GM21737 (cell line): ENCODE results near the gene OOSP2.
"Not testable (repeated sequence)": the region's sequence is repeated elsewhere in the genome, so short reads cannot be mapped to it uniquely, and the experiment has no call there.

Source experiments
- ATAC-seq: cut with Tn5 transposase; IDR thresholded peaks from one replicate; pipeline ENCODE4 v1.9.1; 2021; ENCODE audit warnings: mild to moderate bottlenecking, moderate library complexity; ENCODE audit not compliant: unreplicated experiment

The OOSP2 gene

GRCh38 chr11:60040109-60040508 is at the start of gene OOSP2:
Gene OOSP2, plus strand, starts transcription at chr11:60040409. Its CDS starts 51 bp downstream, at chr11:60040460.
- ATAC-seq, result no peak

GRCh38 chr11:59990421-59990820 is 49.8 kb upstream of the OOSP2 start:
- ATAC-seq, result no peak

DNA sequence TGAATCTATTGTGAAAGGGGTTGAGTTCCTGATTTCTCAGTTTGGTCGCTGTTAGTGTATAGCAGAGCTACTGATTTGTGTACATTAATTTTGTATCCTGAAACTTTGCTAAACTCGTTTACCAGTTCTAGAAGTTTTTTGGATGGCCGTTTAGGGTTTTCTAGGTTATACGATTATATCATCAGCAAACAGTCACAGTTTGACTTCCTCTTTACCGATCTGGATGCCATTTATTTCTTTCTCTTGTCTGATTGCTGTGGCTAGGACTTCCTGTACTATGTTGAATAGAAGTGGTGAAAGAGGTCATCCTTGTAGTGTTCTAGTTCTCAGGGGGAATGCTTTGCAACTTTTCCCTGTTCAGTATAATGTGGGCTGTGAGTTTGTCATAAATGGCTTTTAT is 47.8 kb upstream of the OOSP2 start:
- no peak for ATAC-seq

DNA sequence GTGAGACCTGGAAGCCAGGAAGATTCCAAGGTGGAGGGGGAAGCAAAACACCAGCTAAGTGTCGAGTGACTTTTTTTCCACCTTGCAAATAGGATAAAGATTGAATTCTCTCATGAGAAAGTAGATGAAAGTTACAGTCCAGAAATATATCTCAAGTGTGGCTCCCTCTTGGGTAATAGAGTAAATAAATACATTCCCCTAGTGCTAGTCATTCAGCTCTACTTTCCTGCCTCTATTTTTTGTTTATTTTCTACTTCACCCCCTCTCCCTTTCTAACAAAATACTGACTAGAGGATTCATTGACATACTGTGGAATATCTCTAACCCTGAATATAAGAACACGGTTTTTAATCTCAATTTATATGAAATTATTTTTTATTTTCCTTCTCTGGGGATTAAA is 42.4 kb upstream of the OOSP2 start:
- no peak for ATAC-seq

DNA sequence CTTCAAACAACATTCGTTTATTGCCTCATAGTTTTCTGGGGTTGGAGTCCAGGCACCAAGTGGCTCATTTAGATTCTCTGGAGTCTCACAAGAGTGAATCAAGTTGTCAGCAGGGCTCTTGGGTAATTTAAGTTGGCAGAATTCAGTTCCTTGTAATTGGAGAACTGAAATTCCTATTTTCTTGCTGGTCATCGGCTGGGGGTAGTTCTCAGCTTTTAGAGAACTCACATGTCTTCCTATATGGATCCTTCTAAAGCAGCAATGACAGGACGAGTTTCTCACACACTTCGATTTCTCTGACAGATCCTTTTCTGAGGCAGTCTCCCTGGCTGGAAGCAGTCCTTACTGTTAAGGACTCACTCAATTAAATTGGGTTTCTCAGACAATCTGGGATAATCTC is 40.5 kb upstream of the OOSP2 start:
- ATAC-seq, result no peak

DNA sequence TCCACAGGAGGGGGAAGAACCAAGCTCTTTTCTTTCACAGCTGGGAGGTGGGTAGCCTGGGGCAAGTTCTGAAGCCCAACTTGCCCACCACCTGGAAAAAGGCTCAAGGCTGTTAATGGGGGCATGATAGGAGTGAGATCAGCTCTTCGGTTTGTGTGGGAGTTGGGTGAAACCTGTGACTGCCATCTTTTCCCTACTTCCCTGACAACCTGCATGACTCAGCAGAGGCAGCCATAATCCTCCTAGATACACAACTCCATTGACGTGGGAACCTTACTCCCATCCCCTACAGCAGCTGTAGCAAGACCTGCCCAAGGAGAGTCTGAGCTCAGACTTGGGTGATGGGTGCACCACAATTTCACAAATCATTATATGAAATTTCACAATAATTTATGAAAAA is 36.5 kb upstream of the OOSP2 start:
- no peak for ATAC-seq

DNA sequence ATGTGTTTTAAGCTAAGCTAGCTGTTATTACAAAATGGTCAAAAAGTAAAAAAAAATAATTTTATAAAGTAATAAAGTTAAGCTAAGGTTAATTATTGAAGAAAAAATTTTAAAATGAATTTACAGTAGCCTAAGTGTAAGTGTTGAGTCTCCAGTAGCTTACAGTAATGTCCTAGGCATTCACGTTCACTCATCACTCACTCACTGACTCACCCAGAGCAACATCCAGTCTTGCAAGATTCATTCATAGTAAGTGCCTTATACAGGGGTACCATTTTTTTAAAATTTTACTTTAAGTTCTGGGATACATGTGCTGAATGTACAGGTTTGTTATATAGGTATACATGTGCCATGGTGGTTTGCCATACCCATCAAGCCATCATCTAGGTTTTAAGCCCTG is 34.8 kb upstream of the OOSP2 start:
- ATAC-seq, result no peak

DNA sequence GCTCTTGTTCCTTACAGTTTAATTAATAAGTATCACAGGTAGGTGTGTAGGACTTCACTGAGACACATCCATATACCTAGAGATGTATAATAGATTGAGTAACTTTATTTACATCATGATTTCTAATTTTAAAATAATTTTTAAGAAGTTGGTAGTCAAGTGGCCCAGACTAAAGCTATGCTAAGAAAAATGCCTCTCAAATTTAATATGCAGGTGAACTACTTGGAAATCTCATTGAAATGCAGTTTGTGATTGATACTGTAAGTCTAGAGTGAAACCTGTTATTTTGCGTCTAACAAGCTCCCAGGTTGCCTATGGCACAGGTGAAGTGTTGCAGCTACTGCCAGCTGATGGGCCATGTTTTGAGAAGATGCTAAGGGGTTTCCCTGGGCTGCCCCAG is 23.3 kb upstream of the OOSP2 start, which contains the start of gene OOSP4B:
Gene OOSP4B, plus strand, starts transcription at position 301 of the 400 bp plus-strand sequence.
- no peak for ATAC-seq

DNA sequence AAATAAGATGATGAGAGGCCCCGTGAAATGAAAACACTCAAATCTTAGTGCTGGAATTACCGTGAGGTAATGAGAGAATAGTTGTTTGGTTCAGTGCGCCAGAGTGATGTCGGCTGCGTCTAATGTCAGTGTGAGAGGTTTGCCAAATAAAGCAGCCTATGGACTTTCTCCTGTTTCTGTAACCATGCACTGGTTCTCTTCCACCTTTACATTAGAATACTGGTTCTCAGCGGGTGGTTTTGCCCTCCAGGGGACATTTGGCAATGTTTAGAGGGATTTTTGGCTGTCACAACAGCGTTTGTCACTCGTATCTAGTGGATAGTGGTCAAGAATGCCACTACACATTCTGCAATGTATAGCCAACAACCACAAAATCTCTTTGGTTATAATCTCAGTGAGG is 22.2 kb upstream of the OOSP2 start:
- ATAC-seq, result no peak

- not testable (repeated sequence) for ATAC-seq
Observed at GRCh38 chr11:60020376-60020775, 19.8 kb upstream of the OOSP2 start.

- no peak for ATAC-seq
Observed at GRCh38 chr11:60029015-60029632, 11.1 kb upstream of the OOSP2 start.

GRCh38 chr11:60050422-60050821 is 10.2 kb downstream of the OOSP2 start:
- not testable (repeated sequence) for ATAC-seq

DNA sequence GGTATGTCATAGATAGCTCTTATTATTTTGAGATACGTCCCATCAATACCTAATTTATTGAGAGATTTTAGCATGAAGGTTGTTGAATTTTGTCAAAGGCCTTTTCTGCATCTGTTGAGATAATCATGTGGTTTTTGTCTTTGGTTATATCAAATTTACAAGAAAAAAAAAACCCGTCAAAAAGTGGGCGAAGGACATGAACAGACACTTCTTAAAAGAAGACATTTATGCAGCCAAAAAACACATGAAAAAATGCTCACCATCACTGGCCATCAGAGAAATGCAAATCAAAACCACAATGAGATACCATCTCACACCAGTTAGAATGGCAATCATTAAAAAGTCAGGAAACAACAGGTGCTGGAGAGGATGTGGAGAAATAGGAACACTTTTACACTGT is 10.6 kb downstream of the OOSP2 start:
- ATAC-seq, result not testable (repeated sequence)

DNA sequence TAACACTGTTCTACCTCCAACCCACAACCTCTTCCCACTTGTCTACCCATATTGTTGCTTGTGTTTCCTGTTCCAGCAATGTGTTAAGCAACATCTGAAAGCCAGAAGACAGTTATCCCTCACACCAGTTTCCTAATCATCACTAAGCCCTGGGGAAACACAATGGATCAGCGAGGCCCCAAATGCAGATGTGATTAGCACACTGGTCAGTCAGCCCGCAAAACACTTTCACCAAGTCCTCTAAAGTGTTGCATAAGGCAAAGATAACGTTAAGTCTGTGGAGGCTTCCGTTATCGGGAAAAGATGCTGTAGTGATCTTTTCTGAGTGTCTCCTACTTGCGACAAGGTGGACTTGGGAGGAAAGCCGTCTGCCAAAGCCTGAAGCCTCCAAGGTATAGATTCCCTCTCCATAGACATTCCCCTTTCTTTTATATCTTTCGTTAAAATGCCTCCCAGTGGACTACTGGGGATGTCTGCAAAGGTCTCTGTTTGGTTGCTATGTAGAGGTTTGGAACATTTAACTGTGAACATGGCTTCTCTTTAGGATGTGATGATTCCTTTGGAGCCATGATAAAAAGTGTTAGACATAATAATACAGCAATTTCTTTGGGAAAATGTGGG is 16.2 kb downstream of the OOSP2 start, which contains the start of gene MS4A3:
Gene MS4A3, plus strand, starts transcription at position 317 of the 621 bp plus-strand sequence. CDS start 4,496 bp downstream, outside the sequence.
- no peak for ATAC-seq

- ATAC-seq, result no peak
Observed at GRCh38 chr11:60059052-60059451, 18.8 kb downstream of the OOSP2 start.

DNA sequence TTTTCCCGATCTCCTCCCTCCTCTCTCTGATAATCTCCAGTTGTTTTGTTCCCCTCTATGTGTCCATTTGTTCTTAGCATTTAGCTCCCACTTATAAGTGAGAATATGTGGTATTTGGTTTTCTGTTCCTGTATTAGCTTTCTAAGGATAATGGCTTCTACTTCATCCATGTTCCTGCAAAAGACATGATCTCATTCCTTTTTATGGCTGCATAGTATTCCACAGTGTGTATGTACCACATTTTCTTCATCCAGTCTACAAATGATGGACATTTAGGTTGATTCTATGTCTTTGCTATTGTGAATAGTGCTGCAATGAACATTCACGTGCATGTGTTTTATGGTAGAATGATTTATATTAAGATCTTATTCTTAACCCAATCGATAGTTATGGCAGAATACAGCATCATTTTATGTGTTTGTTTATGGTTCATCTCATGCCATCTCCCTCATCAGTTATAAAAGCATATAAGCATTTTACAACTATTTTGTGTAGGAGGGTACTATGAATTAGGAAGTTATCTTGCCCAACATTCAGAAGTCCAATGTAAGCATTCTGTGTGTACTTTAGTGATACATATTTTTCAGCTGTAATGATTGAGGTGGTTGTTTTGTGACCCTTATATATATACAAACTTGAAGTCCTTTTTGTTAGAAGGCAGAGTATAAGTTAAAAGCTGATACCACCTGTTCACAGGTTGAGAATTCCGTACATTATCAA is 19.5 kb downstream of the OOSP2 start:
- no peak for ATAC-seq

DNA sequence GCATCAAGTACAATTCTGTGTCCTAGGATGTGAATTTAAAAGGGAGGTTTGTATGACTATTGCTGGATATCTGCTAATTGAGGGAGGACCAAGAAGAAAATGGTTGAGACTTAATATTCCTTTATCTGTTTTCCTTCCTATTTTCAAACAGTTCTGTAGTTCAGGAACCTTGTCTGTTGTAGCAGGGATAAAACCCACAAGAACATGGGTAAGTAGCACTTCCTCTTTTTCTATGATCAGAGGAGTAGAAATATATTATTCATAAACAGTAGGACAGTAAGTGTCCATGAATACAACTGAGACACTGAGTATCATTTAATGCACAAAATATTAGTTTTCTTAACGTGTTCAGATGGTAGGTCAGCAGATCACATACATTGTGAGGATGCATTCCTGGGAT is 23.9 kb downstream of the OOSP2 start:
- ATAC-seq, result no peak

GRCh38 chr11:60065801-60066200 is 25.6 kb downstream of the OOSP2 start:
- ATAC-seq, result no peak

- no peak for ATAC-seq
Observed at GRCh38 chr11:60069450-60069849, 29.2 kb downstream of the OOSP2 start.

- ATAC-seq, result not testable (repeated sequence)
Observed at GRCh38 chr11:60071644-60072043, 31.4 kb downstream of the OOSP2 start.

DNA sequence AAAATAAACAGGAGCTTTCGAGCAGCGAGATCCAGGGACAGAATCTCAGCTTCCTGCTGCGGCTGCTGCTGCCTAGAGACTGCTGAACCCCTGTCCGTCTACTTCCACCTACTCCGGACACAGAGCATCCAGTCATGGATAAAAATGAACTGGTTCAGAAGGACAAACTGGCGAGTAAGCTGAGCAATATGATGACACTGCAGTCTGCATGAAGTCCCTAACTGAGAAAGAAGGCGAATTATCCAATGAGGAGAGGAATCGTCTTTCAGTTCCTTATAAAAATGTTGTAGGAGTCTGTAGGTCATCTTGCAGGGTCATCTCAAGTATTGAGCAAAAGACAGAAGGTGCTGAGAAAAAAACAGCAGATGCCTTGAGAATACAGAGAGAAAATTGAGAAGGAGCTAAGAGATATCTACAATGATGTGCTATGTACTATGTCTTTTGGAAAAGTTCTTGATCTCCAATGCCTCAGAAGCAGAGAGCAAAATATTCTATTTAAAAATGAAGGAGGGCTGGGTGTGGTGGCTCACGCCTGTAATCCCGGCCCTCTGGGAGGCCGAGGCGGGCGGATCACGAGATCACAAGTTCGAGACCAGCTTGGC is 37.1 kb downstream of the OOSP2 start:
- no peak for ATAC-seq

DNA sequence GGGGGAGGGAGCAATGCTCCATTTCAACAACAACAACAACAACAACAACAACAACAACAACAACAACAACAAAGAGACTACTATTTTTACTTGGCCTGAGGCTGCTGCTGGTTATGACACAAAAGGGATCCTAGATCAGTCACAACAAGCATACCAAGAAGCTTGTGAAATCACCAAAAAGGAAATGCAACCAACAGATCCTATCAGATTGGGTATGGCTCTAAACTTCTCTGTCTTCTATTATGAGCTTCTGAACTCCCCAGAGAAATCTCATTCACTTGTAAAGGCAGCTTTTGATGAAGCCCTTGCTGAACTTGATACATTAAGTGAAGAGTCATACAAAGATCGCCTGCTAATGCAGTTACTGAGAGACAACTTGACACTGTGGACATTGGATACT is 37.8 kb downstream of the OOSP2 start:
- ATAC-seq, result no peak
